A549 (cell line): Measurements from ENCODE around the gene NCDN.

ENCODE experiments used
- EP300 ChIP-seq, 2 experiments: fragments of >200 bp; sonication (Bioruptor Twin); formaldehyde crosslinking; IDR thresholded peaks; 2 replicates in 1 of 2; 3 replicates in 1 of 2; pipeline ENCODE4 v1.6.1; 2016 to 2017
- TF ChIP-seq, protein P1 (sequence below): fragments of >200 bp; sonication (Bioruptor Twin); formaldehyde crosslinking; IDR thresholded peaks from 3 replicates; pipeline ENCODE4 v1.5.1; 2016

DNA sequence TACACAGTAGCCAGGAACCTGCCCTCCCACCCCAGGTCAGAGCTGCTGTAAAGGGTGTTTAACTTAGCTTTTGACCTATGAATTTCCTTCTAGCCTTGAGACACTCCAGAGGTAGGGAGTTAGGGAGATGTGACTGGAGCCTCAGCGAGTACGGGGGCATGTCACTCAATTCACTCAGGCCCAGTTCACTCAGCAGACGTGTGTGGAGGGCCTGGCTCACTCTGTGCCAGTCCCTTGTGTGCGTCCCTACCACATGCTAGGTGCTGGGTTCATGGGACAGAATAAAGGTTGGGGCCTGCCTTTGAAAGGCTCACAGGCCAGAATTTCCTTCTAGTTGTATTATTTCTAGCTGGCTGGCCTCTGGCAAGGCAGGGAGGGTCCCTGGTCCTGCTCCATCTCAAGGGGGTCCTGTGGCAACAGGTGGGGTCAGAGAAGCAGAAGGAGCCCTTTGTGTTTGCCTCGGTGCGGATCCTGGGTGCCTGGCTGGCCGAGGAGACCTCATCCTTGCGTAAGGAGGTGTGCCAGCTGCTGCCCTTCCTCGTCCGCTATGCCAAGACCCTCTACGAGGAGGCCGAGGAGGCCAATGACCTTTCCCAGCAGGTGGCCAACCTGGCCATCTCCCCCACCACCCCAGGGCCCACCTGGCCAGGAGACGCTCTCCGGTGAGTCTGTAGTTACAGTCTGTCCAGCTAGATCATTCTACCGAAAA lies 4.5 kb downstream of the NCDN start:
- TF ChIP-seq, protein P1, sequence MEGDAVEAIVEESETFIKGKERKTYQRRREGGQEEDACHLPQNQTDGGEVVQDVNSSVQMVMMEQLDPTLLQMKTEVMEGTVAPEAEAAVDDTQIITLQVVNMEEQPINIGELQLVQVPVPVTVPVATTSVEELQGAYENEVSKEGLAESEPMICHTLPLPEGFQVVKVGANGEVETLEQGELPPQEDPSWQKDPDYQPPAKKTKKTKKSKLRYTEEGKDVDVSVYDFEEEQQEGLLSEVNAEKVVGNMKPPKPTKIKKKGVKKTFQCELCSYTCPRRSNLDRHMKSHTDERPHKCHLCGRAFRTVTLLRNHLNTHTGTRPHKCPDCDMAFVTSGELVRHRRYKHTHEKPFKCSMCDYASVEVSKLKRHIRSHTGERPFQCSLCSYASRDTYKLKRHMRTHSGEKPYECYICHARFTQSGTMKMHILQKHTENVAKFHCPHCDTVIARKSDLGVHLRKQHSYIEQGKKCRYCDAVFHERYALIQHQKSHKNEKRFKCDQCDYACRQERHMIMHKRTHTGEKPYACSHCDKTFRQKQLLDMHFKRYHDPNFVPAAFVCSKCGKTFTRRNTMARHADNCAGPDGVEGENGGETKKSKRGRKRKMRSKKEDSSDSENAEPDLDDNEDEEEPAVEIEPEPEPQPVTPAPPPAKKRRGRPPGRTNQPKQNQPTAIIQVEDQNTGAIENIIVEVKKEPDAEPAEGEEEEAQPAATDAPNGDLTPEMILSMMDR = no peak
- TF ChIP-seq EP300 (IDR thresholded peaks at IDR 0.05) = no peak
